ENCODE results near the gene FBN1.

FBN1 gene

DNA sequence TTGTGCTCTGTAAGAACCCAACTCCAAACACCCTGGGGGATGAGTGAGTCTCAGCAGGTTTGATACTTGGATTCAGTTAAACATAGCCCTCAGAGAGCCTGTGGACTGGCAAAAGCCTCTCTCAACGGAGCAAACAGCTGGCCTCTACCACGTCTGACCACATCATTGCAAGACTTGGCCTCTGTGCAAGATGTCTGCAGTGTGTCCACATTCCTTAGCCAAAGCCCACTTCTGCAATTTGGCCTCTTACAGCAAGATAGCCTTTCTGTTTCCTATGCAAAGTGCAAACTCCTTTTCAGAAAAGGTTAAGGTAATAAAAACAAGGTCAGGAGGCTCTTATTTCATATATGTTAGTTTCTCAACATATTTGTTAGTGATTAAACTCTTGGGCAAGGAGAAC lies 27.9 kb downstream of the FBN1 start:
- ATAC-seq, result no peak

DNA sequence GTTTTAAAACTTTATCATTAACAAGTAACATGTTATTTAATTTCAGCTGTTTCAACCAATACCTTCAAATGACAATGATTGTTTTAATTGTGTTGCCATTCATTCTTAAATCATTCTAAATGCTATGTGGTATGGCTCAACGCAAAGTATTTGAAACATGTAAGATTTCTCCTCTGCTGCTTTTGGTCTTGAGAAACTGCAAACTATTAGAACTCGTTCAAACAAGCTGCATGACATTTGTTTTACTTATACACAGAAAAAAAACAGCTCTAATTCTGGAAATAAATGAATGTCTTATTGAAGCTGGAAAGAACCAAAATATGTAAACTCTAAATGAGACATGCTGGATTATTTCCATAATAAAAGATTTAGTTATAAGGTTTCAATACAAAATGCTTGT lies 29.3 kb downstream of the FBN1 start:
- no peak for ATAC-seq

DNA sequence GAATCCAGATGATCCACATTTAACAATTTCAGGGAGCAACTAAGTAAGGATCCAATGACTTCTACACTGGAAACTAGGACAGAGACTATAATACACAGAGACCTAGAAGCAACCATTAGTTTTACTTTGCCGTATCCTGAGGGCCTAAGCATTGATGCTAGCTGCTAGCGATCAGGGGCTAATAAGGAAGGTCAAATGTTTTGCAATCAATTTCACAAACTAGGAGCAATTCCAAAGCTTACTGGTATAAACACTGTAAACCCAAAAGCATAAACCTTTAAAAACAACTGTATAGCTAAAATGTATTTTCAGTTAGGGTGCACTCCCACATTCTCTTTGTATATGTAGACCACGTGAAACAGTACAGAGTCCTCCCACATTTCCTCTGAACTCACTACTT lies 31.5 kb downstream of the FBN1 start:
- no peak for ATAC-seq

DNA sequence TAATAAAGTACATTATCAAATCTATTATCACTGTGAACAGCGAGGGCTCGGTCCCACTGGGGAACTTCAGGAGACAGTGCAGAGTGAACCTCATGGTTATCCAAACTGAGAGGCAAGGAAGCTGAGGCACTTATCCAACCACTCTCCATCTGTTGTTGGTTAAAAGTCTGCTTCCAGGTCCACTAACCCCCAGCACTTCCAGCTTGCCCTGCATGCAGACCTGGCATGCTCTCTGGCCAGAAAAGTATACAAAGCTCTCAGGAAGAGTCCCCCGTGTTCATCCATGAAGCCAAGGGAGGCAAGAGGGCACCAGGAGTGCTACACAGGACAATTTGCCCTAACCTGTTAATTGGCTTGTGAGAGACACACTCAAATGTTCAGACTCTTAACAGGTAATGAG lies 36.0 kb downstream of the FBN1 start:
- ATAC-seq, result no peak

DNA sequence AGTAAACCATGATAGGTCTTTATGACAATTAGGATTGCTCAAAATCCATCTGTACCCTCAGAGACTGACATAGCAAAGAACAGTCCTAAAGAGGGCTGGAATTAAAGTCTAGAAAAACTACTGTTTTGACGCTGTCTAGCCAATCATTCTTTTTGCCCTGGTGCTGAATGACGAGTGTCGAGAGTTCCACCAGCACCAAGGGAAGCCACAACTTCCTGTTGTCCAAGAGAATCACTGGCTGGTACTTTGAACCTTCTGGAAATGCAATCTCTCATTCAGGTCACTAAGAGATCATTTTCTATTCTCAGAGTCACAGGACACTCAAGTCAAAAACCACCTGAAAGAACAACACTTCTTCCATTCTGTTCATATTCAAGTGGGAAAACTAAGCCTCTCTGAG lies 37.7 kb downstream of the FBN1 start:
- no peak for ATAC-seq

DNA sequence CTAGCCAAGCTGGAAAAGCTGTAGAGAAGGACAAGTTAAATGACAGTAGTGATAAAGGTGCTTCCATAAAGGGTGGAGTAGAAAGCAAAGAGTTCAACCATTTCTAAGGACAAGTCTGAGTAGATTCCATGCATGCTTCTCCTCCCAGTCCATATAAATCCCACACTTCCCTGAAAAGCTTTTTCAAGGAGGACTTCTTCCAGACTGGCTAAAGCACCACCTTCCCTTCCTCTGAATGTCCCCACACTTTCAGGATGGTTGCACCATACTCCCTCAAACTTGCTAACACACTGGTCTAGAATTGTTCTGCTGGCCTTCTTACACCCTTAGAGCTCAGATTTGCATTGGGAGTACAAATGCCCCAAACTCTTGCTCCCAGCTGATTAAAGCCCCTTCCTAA lies 40.9 kb downstream of the FBN1 start:
- no peak for ATAC-seq

DNA sequence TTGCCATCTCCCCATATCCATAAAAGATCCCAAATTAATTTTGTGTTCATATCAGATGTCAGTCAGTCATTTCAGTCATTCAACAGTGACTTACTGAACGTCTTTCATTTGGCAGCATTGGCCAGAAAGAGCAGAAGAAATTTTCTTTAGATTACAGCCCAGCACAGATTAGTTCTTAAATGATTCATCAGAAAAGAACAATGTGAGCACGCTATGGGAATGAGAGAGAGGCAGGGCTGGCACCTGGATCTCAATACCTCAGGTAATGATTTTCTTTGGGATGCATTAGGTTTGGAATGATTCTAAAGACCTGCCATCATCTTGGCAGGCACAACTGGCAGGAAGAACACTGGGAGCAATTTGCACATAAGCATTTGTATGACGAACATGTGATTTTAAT lies 41.6 kb downstream of the FBN1 start:
- no peak for ATAC-seq

DNA sequence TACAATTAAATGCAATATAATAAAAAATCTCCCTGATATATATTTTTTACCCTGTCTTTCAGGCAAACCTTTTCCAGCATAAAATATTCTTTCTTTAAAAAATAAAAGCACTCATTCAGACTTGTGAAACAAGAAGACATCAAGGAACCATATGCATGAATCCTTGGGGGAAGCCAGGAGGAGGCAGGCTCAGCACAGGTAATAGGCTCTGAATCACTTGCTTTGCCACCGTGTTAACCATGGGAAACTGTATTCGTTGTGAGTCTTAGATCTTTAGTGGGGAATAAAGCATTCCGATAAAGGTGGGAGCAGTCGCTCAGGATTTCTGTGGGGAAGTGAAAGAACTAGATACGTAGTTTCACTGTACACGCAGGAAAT lies 42.4 kb downstream of the FBN1 start:
- no peak for ATAC-seq

DNA sequence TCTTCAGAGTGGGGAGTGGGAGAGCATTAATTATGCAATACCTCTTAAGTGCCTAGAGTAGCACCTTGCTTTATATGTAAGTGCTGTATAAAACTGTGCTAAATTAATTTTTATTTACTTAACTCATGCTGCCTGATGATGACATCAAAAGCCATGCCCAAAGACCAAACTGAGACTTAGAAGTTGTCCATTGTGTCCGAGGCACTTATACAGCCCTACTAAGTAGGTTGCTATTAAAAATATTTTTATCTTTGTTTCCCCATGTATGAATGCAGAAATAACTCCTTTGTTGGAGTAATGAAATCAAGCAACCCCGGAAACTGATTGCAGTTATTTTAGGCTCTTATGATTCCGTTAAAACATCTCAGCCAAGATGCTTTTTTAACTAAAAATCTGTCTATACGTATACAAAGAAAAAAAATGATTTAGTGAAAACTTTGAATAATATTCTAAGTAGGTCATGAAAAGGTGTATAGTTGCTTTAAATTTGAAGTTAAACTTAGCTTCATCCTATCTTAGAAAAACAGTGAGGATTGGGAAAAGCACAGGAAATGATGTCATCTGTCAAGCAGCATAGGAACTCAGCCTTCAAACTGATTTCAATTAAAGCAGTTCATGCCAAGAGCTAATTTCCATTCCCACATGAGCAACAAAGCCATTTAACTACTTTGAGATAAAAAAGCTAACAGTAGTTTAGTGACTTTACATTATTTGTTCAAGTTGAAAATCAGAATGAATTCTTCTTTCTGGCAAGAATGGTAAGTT lies 43.0 kb downstream of the FBN1 start:
- no peak for ATAC-seq

DNA sequence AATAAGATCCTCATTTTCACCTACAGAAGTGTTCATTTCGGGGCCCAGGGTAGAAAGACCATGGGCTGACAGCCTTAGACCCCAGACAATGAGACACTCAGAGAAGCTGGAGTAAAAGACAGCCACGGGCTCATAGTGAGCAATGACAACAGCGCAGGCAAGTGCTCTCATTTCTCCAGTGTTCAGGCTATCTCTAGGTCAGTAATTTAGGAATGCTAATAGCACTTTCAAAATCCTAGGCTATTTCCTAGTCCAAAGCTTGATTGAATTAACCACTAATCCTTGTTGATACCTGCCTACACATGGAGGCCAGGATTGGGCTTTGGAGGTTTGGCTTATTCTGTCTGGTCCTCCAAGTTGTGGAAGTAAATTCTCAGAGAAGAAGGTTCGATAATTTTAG lies 44.4 kb downstream of the FBN1 start:
- no peak for ATAC-seq

DNA sequence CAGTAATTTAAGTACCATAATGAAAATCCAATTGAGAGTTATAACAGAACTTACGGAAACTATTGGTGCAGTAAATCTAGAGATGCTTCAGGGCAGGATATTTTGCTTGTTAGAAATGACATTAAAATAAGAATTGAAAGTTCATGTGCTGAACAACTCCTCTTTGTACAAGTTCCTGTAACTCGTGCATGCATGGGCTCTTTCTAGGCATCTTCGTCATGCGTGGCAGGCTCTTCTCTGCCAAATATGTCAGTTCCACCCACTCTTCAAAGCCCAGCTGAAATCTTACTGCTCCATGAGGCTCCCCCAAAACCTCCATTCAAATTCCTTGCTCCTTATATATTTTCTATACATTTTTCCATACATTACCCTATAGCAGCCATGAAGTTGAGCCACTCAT lies 48.7 kb downstream of the FBN1 start:
- ATAC-seq, result no peak

DNA sequence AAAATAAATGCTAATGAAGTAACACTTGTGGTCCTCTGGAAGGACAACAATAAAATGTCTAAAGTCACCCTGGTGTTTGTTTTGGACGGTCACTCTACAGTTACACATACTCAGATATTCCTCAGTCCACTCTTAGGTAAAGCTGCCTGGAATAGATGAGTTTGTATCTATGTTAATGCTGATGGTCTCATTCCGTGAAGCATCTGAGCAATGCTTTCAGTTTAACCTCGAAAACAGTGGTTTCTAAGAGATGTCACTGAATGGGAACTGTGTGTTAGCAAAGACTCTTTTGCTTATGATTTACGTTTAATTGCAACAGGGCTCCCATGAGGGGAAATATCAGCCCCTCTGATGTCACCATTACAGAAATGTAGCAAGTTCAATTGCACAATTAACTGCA lies 49.1 kb downstream of the FBN1 start:
- no peak for ATAC-seq

DNA sequence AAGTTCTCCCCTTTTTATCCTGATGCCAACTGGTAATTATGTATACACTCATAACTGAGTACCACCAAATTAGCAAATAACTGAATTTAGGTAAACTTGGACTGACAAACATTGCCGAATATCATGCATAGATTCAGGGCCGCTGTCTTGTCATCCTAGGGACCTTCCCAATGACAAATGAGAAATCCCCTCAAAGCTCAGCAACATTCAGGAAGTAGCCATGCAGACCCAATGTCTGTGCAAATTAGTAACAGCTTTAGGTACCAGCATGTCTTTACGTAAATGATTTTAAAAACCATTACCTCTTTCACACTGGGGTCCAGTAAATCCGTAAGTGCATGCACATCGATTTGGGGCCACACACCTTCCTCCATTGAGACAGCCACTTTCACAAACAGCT lies 49.5 kb downstream of the FBN1 start:
- ATAC-seq, result no peak

DNA sequence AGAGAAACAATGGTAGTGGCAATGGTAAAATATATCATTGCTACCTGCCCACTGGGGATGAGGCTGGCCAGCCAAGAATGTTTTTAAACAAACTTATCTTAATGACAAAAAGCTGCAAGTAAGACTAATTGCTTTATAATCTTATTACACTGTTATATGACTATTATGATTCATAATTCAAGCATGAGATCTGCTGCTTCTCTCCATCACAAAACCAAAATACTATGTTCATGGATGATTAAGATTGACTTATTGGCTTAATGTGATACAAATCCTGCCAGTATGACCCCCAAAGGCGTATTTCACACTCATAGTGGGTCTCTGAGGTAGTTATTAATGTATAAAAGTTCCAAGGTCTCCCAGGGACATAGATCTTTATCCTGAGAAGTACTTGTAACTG lies 52.6 kb downstream of the FBN1 start:
- no peak for ATAC-seq

DNA sequence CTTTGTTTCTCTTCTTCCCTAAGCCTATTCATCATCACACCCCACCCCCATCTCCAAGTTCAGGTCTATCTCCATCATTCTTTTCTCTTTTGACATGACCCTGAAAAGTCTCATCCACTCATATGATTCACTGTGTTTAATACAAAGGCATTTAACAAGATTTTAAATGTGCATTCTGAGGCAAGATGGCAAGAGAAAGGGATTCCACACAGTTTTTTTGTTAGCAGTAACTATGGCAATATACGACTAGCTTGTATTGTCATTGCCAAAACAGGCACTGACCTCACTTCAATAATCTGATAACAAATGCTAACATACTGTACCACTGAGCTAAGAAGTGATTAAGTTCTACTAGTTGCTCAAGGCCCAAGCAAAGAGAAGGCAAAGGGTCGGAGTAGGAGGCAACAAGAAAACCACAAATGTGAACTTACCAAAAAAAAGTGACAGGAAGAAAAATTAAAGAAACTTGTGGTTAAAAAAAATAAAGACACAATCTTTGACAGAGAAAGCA lies 53.2 kb downstream of the FBN1 start:
- ATAC-seq, result no peak

DNA sequence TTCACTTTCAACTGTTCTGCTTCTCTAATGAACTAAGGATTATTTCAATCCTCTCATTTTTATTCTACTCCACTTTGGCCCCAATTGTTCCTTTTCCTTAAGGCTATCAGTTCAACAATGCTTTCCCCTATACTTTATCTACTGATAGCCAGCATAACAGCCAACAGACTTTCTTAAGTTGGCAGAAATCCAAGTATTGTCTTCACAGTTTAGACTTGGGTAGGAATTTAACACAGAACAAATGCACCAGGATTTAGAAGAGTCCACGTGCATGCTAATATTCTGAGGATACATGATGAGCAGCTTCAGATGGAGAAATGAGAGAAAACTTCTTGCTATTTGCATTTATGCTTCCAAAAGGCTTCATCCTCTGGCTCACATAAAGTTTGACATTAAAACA lies 54.8 kb downstream of the FBN1 start:
- ATAC-seq, result no peak

DNA sequence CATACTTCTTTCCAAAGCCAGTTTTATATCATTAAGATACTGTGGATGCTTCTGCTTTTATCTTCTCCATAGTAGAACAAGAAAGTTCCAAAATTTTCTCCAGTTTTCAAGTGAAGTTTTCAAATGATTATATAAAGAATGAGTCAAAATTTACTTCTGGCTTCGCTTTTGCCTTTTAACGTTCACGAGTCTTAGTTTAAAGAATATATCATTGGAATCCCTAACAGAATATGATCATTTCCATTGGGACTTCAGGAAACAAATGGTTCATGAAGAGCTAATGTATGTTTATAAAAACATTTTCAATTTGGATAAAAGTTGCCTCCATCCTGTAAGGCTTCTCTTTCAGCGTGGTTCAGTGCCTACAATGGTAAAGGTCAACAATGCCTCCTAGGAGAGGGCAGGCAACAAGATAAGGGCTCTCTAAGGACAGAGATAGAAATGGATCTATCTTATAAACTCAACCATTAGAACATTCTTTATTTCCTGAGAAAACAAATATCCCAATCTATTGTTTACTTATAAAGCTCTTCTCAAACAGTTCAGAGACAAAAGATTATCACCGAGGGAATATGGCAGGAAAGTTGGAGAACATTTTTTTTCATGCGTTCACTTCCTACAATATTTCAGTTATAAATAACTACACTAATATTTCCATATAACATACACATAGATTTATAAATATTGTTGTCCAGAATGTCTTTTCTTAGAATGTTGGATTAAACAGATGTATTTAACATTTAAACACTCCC lies 60.5 kb downstream of the FBN1 start:
- ATAC-seq, result no peak

DNA sequence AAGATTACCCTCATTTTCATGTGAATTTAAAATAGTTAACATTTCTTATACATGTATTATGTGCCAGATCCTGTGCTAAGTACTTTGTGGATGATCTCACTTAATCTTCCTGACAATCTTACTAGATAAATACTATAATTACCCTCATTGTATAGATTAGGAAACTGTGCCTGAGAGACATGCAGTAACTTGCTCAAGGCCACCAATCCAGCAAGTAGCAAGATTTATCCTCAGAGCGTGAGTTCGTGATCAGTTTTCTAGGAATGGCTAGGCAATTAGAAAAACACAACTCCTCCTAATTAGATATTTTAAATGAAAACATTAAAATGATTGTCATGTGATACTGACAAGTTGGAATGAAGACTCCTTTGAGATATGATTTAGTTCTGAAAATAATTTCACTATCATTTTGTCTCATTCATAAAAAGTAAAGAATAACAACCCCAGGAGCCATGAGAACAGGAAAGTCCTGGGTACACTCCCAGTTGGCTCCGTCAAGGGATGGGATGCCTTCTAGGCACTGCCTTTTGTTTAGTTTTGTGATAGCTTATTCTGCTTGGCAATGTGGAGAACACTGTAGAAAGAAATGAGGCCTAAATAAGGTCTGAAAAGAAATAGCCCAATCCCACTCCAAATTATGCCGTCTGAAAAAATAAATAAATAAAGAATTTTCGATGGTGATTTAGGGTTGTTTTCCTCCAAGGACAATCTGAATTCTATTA lies 61.3 kb downstream of the FBN1 start:
- no peak for ATAC-seq

DNA sequence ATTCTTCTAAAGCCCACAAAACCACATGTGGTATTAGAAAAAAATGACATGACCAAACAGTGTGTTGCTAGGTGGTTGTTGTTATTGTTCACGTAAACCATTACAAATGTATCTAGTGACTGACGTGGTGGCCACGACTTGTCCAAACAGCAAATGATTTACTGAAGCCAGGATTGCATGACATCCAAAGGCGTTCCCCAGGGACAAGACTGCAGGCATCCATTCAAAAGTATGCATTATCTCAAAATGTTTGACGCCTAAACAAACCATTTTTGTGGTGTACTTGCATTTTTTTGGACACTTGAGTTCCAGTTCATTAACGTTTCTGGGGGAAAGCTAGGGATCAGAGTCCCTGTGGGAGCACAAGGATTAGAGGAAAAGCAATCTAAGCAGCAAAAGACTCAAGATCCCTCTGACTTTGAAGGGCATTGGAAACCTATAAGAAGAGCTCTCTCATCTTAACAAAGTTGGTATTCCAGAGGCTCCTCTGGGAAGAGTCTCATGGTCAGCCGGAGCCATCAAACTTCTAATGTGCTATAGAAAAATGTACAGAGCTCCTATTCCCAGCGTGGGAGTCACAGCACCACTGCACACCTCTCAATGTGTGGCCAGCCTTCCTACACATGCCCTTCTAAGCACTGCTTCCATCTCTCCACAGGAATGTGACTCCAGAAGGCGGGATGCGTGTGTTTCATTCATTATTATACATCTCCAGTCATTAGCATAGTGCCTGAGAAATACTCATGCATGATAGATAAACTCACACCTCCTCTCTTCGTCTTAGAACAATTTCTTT lies 62.9 kb downstream of the FBN1 start:
- ATAC-seq, result no peak

DNA sequence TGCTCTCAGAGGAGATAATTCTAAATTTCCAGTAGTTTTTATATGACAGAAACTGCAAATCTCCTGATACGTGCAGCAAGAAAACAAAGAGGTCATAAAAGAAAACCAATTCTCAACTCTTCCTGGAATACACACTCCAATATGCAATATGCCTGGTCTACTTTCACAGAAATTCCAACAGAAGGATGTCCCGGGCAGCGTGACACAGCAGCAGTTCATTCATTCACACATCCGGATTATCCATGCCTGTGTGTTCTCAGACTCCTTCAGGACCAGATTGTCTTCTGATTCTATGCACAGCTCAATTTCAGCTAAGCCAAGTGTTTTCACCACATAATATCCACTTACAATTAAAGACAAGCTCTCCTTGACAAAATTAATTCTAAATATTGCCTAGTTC lies 64.3 kb downstream of the FBN1 start:
- ATAC-seq, result no peak

DNA sequence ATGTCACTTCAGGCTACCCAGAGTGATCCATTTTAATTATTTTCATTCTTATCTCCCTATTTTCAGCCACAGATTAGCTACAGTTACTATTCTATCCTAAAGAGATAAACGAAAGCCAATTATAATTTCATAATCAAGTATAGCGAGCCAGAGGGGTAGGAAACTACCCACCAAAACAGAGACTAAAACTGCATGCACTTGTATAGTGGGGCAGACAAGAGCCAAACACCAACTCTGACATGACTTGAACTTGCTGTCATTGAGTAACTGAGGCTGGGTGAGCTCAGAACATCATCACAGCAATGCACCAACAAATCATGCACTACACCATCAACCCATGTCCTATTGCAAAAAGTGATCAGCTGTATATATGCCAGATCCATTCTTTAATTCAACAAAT lies 64.8 kb downstream of the FBN1 start:
- no peak for ATAC-seq

DNA sequence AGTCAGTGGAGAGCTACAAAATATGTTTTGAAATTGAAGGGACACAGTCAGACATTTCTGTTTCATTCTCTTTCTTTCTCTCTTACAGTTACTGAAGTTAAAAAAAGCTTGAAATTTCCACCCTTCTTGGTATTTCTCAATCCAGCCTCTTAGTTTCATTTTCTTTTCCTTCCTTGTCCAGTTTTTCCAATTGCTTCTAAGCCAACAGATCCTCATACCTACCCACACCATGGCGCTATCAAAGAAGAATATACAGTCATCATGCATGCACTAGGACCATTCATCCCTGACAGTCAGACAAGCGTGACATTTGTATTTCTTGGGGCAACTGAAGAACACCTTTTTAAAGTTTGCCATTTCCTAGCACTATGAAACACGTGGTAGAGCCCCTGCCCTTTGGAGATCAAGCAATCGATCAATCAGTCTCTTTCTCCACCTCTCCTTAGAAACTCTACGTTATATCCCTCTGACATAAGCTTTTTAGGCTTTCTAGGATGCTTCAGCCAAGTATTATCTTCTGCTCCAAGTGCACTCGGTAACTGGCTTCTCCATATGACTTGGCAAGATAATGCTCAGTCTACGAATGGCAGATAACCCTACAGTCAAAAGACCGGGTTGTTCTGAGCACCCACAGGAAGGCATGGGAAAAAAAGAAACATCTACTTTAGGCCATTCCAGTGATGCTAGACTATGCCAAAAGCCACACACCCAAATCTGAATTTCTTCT lies 65.4 kb downstream of the FBN1 start:
- ATAC-seq, result no peak
